Activated T-helper 1 cell treated with anti-CD3 and anti-CD28 coated beads, Interleukin-12 subunit alpha, Interleukin-12 subunit beta, Interleukin-2, Interleukin-4 antibody, amounts not matched to agents 30 ng/mL and 10 ng/mL and 1 ng/mL, durations not matched to agents 14 hours and 24 hours and 36 hours (primary cell): ENCODE measurements around the gene RAI1. TPM values are rescaled to one million over a fixed set of nuclear protein-coding genes. Genes with fewer than 3 reads are reported as not detected.

Source experiments
- DNase-seq: peaks from one replicate; pipeline ENCODE4 v3.0.0; 2021; ENCODE audit warnings: low spot score
- H3K27ac Mint-ChIP-seq: one replicate; pipeline ENCODE4 v1.8.0; 2021; ENCODE audit warnings: mild to moderate bottlenecking, mixed read lengths
- H3K27me3 Mint-ChIP-seq: one replicate; pipeline ENCODE4 v1.8.0; 2022; ENCODE audit warnings: mild to moderate bottlenecking, moderate library complexity, mixed read lengths; ENCODE audit not compliant: insufficient read depth
- H3K36me3 Mint-ChIP-seq: one replicate; pipeline ENCODE4 v1.8.0; 2021; ENCODE audit warnings: low read depth, mixed read lengths
- H3K4me1 Mint-ChIP-seq: one replicate; pipeline ENCODE4 v1.8.0; 2021; ENCODE audit warnings: low read depth, mixed read lengths
- H3K4me3 Mint-ChIP-seq: one replicate; pipeline ENCODE4 v1.8.0; 2021; ENCODE audit warnings: mild to moderate bottlenecking, moderate library complexity, mixed read lengths
- H3K9me3 Mint-ChIP-seq: one replicate; pipeline ENCODE4 v1.8.0; 2021; ENCODE audit warnings: mixed read lengths
- intact Hi-C: fragments of 100-400 bp; cut with micrococcal nuclease; formaldehyde crosslinking; loops from one replicate; pipeline ENCODE4 v1.15.1; 2024
- total RNA-seq: library from RNA; stranded (reverse); gene quantifications from 2 replicates; pipeline ENCODE4 v1.2.3, GENCODE V29; 2022

Gene RAI1
- total RNA-seq, 1 donor from 2014 or later = 31.1 TPM

DNA sequence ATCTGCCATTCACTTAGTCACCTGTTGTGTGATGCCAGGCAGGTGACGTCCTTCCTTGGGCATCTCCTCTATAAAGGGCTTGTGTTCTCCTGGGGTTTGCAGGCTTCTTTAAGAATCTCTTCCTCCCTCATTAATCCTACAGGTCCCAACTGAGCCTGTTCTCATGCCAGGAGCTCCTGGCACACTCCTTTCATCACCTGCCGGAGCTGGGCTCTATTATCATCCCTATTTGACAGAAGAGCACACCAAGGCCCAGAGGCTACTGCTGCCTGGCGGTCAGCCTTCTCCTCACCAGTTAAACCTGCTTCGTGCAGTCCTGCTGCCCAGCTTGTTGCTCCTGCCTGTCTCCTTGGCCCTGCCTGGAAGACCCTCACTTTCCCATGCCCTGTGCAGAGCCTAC, 51.2 kb downstream of the RAI1 start:
- H3K27ac Mint-ChIP-seq = no peak overlapping the region
- no peak overlapping the region for H3K4me3 Mint-ChIP-seq
- H3K4me1 Mint-ChIP-seq = peaks cover 18% of the 10 kb centered on the region
- no peaks in the 10 kb centered on the region for H3K36me3 Mint-ChIP-seq
- no peaks in the 10 kb centered on the region for H3K27me3 Mint-ChIP-seq
- DNase-seq = no peak
- no peaks in the 10 kb centered on the region for H3K9me3 Mint-ChIP-seq
- intact Hi-C loops = no loop called here

DNA sequence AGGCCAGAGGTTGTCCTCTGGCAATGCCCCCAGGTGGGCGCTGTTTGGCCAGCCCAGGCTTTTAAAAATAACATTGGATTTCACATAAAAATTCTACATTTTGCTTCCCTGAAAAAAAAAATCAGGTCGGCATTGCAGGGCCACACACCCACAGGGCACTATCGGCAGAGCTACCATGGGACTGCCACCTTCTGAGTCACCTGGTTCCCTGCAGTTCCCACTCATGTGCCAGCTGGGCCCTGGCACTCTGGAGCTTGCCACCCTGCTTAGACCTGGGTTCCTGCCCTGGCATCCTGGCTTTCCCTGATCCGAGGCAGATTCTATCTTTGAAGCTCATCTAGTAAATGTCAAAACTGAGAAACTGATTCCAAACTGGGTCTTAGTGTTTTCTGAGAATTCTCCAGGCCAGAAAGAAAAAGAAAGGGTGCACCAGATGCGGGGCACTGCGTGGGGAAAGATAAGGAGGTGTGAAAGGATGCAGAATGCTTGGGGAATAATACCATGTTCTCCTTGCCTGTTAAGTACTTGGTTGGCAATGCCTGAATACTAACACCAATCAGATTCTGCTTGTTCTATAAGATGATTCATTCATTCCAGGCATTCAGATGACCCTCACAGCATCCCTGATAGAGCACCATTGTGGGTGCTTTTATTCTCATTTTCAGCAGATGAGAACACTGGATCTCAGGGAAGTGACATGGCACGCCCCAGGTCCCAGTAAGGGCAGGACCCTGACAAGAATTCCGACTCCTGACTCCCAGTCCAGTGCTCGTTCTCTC, 51.8 kb downstream of the RAI1 start:
- Mint-ChIP-seq H3K36me3 (no peaks in the 10 kb centered on the region), H3K9me3 (no peaks in the 10 kb centered on the region), H3K4me3 (no peak overlapping the region), H3K27me3 (no peaks in the 10 kb centered on the region), H3K27ac (no peak overlapping the region), H3K4me1 (peaks cover 18% of the 10 kb centered on the region)
- intact Hi-C loops = no loop called here
- no peak for DNase-seq

DNA sequence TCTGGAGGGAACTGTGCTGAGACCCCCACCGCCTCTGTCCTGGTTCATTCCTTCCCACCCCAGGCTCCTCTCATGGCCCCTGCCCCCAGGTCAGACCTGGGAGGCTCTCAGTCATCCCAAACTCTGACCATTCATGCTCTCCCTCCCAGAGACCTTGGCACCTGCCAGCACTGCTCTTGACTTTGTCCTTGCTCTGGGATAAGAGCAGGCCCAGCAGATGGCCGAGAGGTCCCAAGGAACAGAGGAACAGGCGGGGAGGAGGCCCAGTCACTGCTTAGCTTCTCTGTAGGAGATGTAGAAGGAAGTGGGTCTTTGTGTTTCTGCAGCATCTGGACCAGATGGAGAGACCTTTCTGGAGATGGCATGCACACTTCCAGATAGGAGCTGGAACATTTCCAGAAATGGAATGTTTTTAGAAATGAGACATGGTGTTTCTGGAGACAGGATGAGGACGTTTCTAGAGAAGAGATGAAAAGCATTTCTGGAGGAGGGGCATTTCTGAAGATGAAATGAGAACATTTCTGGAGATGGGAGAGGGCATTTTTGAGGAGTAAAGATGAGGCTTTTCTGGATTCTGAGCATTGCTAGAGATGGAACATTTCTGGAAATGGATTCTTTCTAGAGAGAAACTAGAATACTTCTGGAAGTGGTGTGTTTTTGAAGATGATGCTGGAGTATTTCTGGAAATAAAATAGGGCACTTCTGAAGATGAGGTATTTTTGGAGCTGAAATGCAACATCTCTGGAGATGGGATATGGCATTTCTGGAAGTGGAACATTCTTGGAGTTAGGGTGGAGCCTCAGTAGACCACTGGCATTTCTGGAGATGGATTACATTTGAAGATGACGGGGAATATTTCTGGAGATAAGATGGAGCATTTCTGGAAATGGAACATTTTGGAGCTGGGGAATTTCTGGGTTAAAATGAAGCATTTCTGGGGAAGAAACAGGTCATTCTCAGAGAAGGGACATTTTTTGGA, 55.2 kb downstream of the RAI1 start:
- Mint-ChIP-seq H3K27me3 (no peaks in the 10 kb centered on the region), H3K36me3 (no peaks in the 10 kb centered on the region), H3K27ac (no peak overlapping the region), H3K4me1 (peaks cover 18% of the 10 kb centered on the region), H3K9me3 (no peaks in the 10 kb centered on the region), H3K4me3 (no peak overlapping the region)
- DNase-seq = no peak
- intact Hi-C loops = no loop called here

DNA sequence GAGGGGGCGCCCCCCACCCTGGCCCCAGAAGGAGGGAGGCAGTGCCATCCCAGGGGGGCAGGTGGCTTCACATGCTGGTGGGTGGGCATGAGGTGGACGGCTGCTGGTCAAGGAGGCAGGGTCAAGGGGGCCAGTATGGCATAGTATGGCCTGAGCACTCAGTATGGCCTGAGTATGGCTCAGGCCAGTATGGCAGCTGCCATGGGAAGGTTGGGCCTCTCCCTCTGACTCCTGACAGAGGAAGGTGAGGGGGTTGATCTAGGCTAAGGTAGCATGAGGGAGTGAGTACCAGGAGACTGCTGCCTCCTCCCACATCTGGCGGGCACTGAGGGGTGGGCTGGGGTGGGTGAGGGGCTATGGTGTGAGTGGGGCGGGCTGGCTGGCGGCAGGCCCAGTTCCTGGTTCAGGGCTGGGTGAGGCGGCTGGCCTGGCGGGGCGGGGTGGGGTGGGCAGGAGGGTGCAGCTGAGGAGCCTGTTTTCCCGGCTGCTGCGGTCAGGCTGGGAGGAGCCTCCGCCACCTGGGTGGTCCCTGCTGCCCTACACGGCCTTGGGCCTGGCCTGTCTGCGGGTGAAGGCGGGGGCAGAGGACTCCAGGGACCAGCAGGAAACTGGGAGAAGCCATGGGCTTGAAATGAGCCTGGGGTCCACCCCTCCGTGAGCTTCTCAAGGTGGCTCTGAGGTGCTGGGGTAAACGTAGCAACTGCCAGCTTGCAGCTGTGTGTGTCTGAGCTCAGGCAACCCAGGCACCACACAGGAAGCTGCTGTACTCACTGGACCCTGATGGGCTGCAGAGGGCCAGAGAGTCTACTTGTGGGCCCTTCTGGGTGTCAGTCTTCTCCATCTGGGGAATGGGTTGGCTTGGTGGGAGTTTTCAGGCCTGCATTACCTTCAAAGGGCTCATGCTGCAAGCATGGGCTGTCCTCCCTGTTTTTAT, 57.0 kb downstream of the RAI1 start:
- H3K36me3 Mint-ChIP-seq = no peaks in the 10 kb centered on the region
- H3K27ac Mint-ChIP-seq = no peak overlapping the region
- H3K9me3 Mint-ChIP-seq = no peaks in the 10 kb centered on the region
- DNase-seq = no peak
- no peaks in the 10 kb centered on the region for H3K27me3 Mint-ChIP-seq
- H3K4me3 Mint-ChIP-seq = no peak overlapping the region
- peaks cover 18% of the 10 kb centered on the region for H3K4me1 Mint-ChIP-seq
- intact Hi-C loops = no loop called here

DNA sequence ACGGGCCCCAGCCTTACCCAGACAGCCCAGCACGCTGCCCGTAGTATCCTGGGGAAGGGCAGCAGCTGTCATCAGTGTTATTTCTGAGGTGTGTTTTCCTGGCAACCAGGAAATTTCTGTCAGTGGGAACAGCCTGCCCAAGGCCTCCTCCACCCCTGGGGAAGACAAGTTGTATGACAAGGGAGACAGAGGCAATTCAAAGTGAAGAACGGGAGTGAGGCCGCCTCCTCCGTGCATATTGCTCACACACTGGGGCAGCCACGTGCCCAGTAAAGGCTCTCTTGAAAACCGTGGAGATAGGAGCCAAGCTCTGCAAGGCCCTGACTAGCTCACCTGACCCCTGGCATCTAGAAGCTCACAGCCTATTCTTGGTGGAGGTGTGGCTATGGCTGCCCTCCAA, 57.6 kb downstream of the RAI1 start:
- no peaks in the 10 kb centered on the region for H3K27me3 Mint-ChIP-seq
- H3K4me1 Mint-ChIP-seq = peaks cover 15% of the 10 kb centered on the region
- intact Hi-C loops = no loop called here
- H3K36me3 Mint-ChIP-seq = no peaks in the 10 kb centered on the region
- no peak for DNase-seq
- H3K9me3 Mint-ChIP-seq = no peaks in the 10 kb centered on the region
- H3K4me3 Mint-ChIP-seq = no peak overlapping the region
- H3K27ac Mint-ChIP-seq = no peak overlapping the region

DNA sequence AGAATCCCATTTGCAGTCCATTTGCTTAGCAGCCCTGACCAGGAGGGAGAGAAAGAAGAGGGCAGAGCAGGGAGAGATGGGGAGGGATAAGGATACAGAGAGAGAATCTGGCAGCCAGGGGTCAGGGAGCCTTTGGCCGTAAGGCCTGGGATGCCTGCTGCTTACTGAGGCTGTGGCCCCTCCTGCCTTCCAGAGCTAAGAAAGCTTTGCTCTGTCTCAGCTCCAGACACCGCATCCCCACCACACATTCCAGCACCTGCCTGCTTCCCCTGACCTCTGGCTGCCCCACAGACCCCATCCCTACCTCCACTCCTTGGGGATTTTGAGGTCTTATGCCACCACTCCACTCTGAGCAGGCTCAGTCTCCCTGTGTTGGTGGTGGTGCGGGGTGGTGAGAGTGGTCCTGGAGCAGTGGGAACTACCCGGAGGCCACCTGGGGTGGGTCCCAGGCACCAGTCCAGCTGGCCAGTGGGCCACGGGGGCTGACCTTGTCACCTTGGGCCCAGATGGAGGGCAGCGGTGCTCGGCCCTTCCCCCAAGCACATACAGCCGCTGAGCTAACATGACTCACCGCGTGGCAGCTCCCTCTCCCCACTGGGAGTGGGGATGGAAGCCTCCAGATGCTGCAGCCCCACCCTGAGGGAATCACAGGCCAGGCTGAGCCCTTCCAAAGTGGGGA, 58.3 kb downstream of the RAI1 start:
- Mint-ChIP-seq H3K27me3 (no peaks in the 10 kb centered on the region), H3K9me3 (no peaks in the 10 kb centered on the region), H3K4me1 (peaks cover 10% of the 10 kb centered on the region), H3K36me3 (no peaks in the 10 kb centered on the region), H3K4me3 (no peak overlapping the region), H3K27ac (no peak overlapping the region)
- DNase-seq = no peak
- intact Hi-C loops = no loop called here

DNA sequence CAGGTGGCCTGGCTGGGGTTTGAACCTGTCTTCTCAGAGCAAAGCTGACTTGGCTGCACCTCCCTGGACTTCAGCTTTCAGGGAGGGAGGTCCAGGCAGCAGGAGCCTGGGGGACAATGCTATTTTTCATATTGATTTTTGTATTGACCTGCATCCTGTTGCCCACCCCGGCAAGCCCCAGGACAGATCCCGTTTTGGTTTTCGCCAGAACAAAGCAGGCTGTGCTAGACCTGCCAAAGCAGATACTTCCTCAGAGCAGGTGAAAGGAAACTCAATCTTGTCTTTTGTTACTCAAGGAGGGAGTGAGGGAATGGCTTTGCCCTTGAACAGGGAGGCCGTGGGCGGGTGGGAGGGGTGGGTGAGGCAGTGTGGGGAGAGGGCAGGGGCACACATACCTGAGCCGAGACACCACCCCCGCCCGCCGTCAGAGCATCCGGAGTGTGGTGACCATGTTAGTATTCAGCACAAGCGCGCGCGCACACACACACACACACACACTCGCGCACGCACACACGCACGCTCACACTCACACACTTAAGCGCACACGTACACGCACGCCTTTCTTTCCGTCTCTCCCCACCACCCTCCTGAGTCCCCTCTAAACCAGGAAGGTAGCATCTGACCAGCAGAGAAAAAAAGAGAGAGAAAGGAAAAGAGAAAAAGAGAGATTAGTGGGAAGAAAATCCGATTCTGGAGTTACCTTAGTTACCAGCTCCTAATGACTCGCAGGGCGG, 59.5 kb downstream of the RAI1 start:
- H3K9me3 Mint-ChIP-seq = no peaks in the 10 kb centered on the region
- peak overlapping the region; percentile 7 for H3K4me3 Mint-ChIP-seq
- peaks cover 3% of the 10 kb centered on the region for H3K4me1 Mint-ChIP-seq
- intact Hi-C loops = no loop called here
- no peak overlapping the region for H3K27ac Mint-ChIP-seq
- DNase-seq = no peak
- H3K27me3 Mint-ChIP-seq = no peaks in the 10 kb centered on the region
- H3K36me3 Mint-ChIP-seq = no peaks in the 10 kb centered on the region

DNA sequence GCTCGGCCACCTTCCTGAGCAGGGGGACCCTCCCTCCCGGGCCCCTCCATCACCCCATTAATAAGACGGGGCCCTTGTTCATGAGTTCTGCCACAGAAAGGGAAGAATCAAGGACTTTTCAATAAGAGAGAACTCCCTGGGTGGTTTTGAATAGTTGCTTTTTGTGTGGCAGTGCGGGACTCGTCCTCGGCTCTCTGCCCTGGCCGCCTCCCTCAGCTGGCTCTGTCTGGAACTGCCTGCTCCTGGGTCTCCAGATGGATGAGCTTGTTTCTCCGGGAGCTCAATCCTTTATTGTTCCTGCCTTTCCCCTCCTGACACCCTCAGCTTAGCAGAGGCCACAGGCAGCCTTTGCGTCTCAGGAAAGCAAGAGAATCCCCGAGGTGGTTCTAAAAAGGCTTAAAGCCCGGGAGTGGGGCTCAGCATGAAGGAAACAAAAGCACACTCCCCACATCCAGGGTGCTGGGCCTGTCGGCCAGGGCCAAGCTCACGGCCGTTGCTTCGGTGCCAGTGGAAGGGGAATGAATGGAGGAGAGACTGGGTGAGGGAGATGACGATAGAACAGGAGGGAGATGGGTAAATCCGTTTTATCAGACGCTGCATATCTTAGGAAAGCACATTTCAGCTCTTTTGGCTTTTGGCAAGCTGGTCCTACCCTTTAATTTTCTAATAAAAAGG, 60.2 kb downstream of the RAI1 start:
- H3K9me3 Mint-ChIP-seq = no peaks in the 10 kb centered on the region
- intact Hi-C loops = no loop called here
- H3K4me3 Mint-ChIP-seq = no peak overlapping the region
- DNase-seq = no peak
- H3K27ac Mint-ChIP-seq = no peak overlapping the region
- no peaks in the 10 kb centered on the region for H3K4me1 Mint-ChIP-seq
- H3K36me3 Mint-ChIP-seq = no peaks in the 10 kb centered on the region
- H3K27me3 Mint-ChIP-seq = no peaks in the 10 kb centered on the region

DNA sequence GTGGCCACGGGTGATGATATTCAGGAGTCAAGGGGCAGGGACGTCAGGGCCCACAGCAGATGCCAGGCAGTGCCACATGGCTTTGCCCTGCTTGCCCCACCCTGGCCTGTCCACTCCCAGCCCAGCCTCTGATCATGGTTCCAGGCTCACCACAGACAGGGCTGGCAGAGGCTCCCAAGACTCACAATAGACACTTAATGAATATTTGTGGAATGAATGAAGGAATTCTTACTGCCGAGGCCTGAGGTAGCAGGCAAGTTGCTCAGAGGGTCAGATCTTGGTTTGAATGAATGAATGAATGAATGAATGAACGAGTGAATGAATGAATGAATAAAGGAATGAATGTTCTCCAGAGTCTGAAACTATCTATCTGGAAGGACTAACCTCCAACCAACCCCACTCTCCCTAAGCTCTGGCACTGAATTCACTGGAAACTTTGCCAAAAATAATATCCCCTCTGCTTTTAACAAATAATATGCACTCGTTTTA, 60.9 kb downstream of the RAI1 start:
- H3K4me1 Mint-ChIP-seq = no peaks in the 10 kb centered on the region
- H3K27ac Mint-ChIP-seq = no peak overlapping the region
- no peaks in the 10 kb centered on the region for H3K27me3 Mint-ChIP-seq
- H3K4me3 Mint-ChIP-seq = no peak overlapping the region
- DNase-seq = no peak
- intact Hi-C loops = no loop called here
- H3K9me3 Mint-ChIP-seq = no peaks in the 10 kb centered on the region
- no peaks in the 10 kb centered on the region for H3K36me3 Mint-ChIP-seq

DNA sequence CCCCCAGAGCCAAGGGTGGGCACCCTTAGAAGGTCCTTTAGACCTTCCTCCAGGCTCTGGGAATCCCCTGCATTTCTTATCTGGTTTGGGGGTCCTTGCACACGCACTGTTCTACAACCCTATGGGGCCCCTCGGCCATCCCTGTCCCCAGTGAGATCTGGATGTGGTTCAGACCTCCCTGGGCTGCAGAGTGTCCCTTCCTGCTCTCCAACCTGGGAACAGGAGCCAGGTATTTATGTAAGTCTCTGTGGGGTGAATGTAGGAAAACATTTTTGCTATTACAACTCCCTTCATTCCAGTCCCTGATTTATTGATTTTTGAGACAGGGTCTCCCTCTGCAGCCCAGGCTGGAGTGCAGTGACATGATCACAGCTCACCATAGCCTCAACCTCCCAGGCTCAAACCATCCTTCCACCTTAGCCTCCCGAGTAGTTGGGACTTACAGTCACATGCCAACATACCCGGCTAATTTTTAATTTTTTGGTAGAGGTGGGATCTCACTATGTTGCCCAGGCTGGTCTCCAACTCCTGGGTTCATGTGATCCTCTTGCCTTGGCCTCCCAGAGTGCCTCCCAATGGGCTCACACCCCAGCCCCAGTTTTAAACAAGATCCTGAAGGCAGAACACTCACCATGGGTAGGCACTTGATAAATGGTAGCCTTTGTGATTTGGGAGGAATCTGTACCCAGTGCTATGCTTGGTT, 61.6 kb downstream of the RAI1 start:
- H3K9me3 Mint-ChIP-seq = no peaks in the 10 kb centered on the region
- H3K27ac Mint-ChIP-seq = no peak overlapping the region
- no peaks in the 10 kb centered on the region for H3K36me3 Mint-ChIP-seq
- H3K4me3 Mint-ChIP-seq = no peak overlapping the region
- intact Hi-C loops = no loop called here
- H3K4me1 Mint-ChIP-seq = no peaks in the 10 kb centered on the region
- H3K27me3 Mint-ChIP-seq = no peaks in the 10 kb centered on the region
- DNase-seq = no peak
